ENCODE results near the gene RNF125. TPM values are rescaled to one million over a fixed set of nuclear protein-coding genes. Genes with fewer than 3 reads are reported as not detected.

The RNF125 gene
- polyA plus RNA-seq, 2 of the 4 experiments (the other 2 are of a cell fraction): 0.14 to 0.30 TPM

- TF ChIP-seq USF2 (IDR thresholded peaks at IDR 0.05) (no peak), ZNF302 (CRISPR knock-in tag; IDR thresholded peaks at IDR 0.05) (no peak), RNF2 (IDR thresholded peaks at IDR 0.05; ENCODE audit: borderline replicate concordance, low read depth) (no peak), JUN (IDR thresholded peaks at IDR 0.05) (no peak), KDM1A (IDR thresholded peaks at IDR 0.05; ENCODE audit: low read depth) (no peak), EHMT2 (IDR thresholded peaks at IDR 0.05; ENCODE audit: low read depth) (no peak), FOXS1 (CRISPR knock-in tag; IDR thresholded peaks at IDR 0.05) (no peak), PHF8 (IDR thresholded peaks at IDR 0.05; ENCODE audit: borderline replicate concordance, low read depth) (no peak), EP300 (IDR thresholded peaks at IDR 0.05) (no peak), CHD2 (IDR thresholded peaks at IDR 0.05; ENCODE audit: low read length, partially characterized antibody) (no peak), MYC (IDR thresholded peaks at IDR 0.05; ENCODE audit: borderline replicate concordance, low read length) (no peak), POLR2AphosphoS2 (conservative IDR thresholded peaks at IDR 0.05; ENCODE audit: low read length) (no peak), ZFP36 (IDR thresholded peaks at IDR 0.05; ENCODE audit: borderline replicate concordance, partially characterized antibody) (no peak), REST (IDR thresholded peaks at IDR 0.05) (no peak), GATA3 (IDR thresholded peaks at IDR 0.05; ENCODE audit: borderline replicate concordance) (no peak)
- FAIRE-seq (no peak), ATAC-seq (no peak), DNase-seq (ENCODE audit: low read depth in 1 of 2, low spot score in 1 of 2) (no peak)
- 13% methylated on average over 5 of the region's 5 CpGs for WGBS (ENCODE audit: missing lambda C conversion rate)
- Histone ChIP-seq H3K9me3 (peaks cover 22% of the 10 kb centered on the region), H3K4me2 (no peak overlapping the region), H3K4me1 (no peaks in the 10 kb centered on the region), H3K27ac (no peak overlapping the region), H3K4me3 (no peak overlapping the region)
- CTCF ChIA-PET: interaction anchor here (2.9 kb wide), 1 partner anchor 11 kb away, joined by 15 read pairs; no protein-coding TSS in a partner anchor
- POLR2A ChIA-PET: no interaction called here
Measured at GRCh38 chr18:31978616-31979015, 40.0 kb upstream of the RNF125 start.

DNA sequence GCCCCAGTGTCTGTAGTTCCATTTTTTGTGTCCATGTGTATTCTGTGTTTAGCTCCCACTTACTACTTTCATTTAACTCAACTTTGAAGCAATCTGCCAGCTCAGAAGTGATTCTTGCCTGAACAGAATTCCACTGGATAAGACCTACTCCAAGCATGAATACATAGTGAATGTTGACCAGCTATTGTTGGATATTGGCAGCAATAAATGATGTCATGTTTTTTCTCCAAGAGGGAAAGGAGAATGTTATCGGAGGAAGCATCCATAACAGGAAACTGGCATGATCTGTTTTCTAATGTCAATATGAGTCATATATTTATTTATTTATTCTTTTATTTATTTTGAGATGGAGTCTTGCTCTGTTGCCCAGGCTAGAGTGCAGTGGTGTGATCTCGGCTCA lies 38.9 kb upstream of the RNF125 start:
- DNase-seq (ENCODE audit: low read depth in 1 of 2, low spot score in 1 of 2) (no peak), FAIRE-seq (no peak), ATAC-seq (no peak)
- Histone ChIP-seq H3K4me1 (no peaks in the 10 kb centered on the region), H3K4me2 (no peak overlapping the region), H3K9me3 (peaks cover 13% of the 10 kb centered on the region), H3K27ac (no peak overlapping the region), H3K4me3 (no peak overlapping the region)
- ChIA-PET POLR2A (no interaction called here), CTCF (no interaction called here)
- 37% methylated on average over 2 of the region's 2 CpGs for WGBS (ENCODE audit: missing lambda C conversion rate)
- TF ChIP-seq SREBF2 (IDR thresholded peaks at IDR 0.05) (no peak), JUN (IDR thresholded peaks at IDR 0.05) (no peak), REST (IDR thresholded peaks at IDR 0.05) (no peak), EHF (CRISPR knock-in tag; IDR thresholded peaks at IDR 0.05) (no peak), EHMT2 (IDR thresholded peaks at IDR 0.05; ENCODE audit: low read depth) (no peak), RFX5 (IDR thresholded peaks at IDR 0.05) (no peak), HES2 (IDR thresholded peaks at IDR 0.05) (no peak)
